ENCODE measurements around the gene DAB2IP. TPM values are rescaled to one million over a fixed set of nuclear protein-coding genes. Genes with fewer than 3 reads are reported as not detected.

DAB2IP gene
- total RNA-seq, 8 experiments from 2014 or later, result 8.0 to 27.7 (median 19.6) TPM

DNA sequence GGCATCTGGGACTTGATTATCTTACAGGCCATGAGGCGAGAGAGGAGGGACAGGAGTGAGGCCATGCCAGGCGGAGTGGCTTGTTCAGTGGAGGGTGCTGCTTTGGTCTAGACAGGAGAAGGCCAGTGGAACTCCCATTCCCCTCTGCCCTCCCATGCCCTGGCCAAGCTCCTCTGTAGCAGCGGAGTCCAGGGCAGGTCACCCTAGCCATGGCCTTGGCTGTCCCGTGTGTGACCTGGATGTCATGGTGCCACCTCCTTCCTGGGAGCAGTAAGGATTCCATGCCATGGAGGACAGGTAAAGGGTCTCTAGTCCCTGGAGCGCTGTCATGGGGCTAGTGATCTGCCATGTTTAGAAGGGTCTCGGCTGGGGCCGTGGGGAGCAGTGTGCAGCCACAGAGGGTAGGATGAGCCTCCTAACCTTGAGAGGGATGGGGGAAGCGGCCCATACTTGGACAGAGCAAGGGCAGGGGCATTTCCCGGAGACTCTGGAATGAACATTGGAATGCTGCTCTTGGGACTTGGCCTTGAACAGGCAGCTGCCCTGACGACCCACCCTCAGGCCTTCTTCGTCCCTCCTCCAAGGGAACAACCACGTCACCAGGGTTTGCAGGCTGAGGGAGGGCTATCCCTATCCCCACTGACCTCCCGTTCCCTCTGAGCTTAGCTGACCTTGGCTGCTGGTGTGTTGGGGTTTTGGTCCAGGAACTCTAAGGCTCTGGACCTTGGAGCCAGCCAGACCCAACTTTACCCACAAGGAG is 100.4 kb downstream of the DAB2IP start:
- in situ Hi-C loops (cut with MboI; ENCODE audit: low pct_unique_long_range_greater_than_20kb in 2 of 9, low sequenced_read_pairs in 9 of 9, unreplicated experiment in 9 of 9), result no loop called here
- Histone ChIP-seq H3K4me3 (no peak overlapping the region), H3K27ac (no peak overlapping the region), H3K4me1 (replicated peaks in 1 of 2) (peaks cover 0 to 20% of the 10 kb centered on the region in 2 donors)
- ATAC-seq (replicated peaks in 6 of 8), result no peak
- WGBS, 10 experiments, result 67 to 100% (median 95%) methylated on average over 1 to 6 of the region's 13 CpGs; no CpG with 5 or more reads in 4 of the 10 experiments

DNA sequence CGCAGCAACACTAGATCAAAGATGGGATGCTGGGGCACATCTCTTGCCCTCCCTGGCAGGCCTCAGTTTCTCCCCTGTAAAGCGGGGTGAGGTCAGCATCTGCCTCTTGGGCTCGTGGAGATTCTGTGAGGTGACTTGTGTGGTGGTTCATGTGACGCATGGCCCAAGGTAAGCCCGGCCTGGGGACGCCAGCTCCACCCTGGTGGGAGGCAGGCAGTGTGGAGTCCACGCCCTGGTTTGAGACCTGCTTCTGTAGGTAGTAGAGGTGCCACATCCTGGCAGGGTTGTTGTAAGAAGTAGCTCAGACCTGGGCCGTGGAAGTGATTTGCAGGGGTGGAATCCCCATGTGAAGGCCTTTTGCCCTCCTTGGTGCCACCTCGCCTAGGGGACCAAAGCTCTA is 101.5 kb downstream of the DAB2IP start:
- in situ Hi-C loops (cut with MboI; ENCODE audit: low pct_unique_long_range_greater_than_20kb in 2 of 9, low sequenced_read_pairs in 9 of 9, unreplicated experiment in 9 of 9), result no loop called here
- Histone ChIP-seq H3K27ac (no peak overlapping the region), H3K4me3 (no peak overlapping the region), H3K4me1 (replicated peaks in 1 of 2) (peaks cover 0 to 20% of the 10 kb centered on the region in 2 donors)
- WGBS, 10 experiments, result 83 to 100% (median 100%) methylated on average over 1 to 4 of the region's 9 CpGs; no CpG with 5 or more reads in 5 of the 10 experiments
- no peak for ATAC-seq (replicated peaks in 6 of 8)

- Histone ChIP-seq H3K27ac (no peak overlapping the region), H3K4me3 (no peak overlapping the region), H3K4me1 (replicated peaks in 1 of 2) (peaks cover 0 to 20% of the 10 kb centered on the region in 2 donors)
- in situ Hi-C loops (cut with MboI; ENCODE audit: low pct_unique_long_range_greater_than_20kb in 2 of 9, low sequenced_read_pairs in 9 of 9, unreplicated experiment in 9 of 9), result no loop called here
- 60 to 100% (median 86%) methylated on average over 2 to 5 of the region's 12 CpGs; no CpG with 5 or more reads in 6 of the 10 experiments for WGBS, 10 experiments
- peak in 1 of 8 experiments; percentile 17 for ATAC-seq (replicated peaks in 6 of 8)
Measured at GRCh38 chr9:121753802-121754654, 102.6 kb downstream of the DAB2IP start.

DNA sequence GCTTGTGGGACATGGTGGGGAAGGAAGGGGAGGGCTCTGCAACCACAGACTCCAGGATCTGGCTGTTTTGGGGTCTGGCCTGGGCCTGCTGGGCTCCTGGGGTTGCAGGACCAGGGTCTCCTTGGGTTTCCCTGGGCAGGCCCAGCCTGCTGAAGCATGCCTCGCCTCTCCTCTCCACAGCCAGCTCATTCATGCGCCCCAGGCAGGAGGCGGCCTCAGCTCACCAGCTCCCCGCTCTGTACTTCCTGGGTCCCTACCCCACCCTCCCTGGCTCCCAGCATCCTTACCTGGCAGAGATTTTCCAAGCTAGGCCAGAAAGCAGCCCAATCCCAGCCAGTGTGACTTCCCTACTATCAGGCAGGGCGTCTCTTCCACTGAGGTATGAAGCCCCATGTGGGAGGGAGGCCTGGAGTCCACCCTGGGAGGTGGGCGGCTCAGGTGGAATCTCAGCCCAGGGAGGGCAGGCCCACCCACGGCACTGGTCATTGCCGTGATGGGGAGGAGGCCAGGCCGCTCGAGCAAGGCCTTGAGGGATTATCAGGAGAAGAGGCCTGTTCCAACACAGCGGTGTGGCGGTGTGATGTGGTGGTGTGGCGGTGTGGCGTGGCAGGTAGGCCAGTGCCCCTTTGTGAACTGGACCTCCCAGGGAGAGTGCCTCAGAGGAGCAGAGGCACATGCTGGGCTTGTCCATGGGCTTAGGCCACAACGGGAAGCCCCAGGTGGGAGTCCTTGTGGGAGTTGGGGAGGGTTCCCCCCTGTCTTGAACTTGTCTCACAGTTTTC is 103.4 kb downstream of the DAB2IP start:
- peak in 3 of 8 experiments; percentile 2 to 12 (median 6) for ATAC-seq (replicated peaks in 6 of 8)
- no peak overlapping the region for H3K27ac ChIP-seq
- H3K4me1 ChIP-seq (replicated peaks in 1 of 2), result peaks cover 0 to 17% of the 10 kb centered on the region in 2 donors
- in situ Hi-C loops (cut with MboI; ENCODE audit: low pct_unique_long_range_greater_than_20kb in 2 of 9, low sequenced_read_pairs in 9 of 9, unreplicated experiment in 9 of 9), result no loop called here
- WGBS, 10 experiments, result 94 to 100% (median 100%) methylated on average over 2 to 10 of the region's 15 CpGs; no CpG with 5 or more reads in 7 of the 10 experiments
- H3K4me3 ChIP-seq, result no peak overlapping the region

- H3K4me1 ChIP-seq (replicated peaks in 1 of 2), result peaks cover 0 to 14% of the 10 kb centered on the region in 2 donors
- in situ Hi-C loops (cut with MboI; ENCODE audit: low pct_unique_long_range_greater_than_20kb in 2 of 9, low sequenced_read_pairs in 9 of 9, unreplicated experiment in 9 of 9), result no loop called here
- H3K4me3 ChIP-seq, result no peak overlapping the region
- WGBS, 10 experiments, result 60 to 100% (median 92%) methylated on average over 1 of the region's 7 CpGs; no CpG with 5 or more reads in 6 of the 10 experiments
- no peak overlapping the region for H3K27ac ChIP-seq
- peak in 4 of 8 experiments; percentile 33 to 51 (median 40) for ATAC-seq (replicated peaks in 6 of 8)
Measured at GRCh38 chr9:121755581-121755980, 104.1 kb downstream of the DAB2IP start.

GRCh38 chr9:121756474-121757280 is 105.2 kb downstream of the DAB2IP start:
- H3K27ac ChIP-seq, result no peak overlapping the region
- peaks cover 0 to 14% of the 10 kb centered on the region in 2 donors for H3K4me1 ChIP-seq (replicated peaks in 1 of 2)
- in situ Hi-C loops (cut with MboI; ENCODE audit: low pct_unique_long_range_greater_than_20kb in 2 of 9, low sequenced_read_pairs in 9 of 9, unreplicated experiment in 9 of 9), result no loop called here

GRCh38 chr9:121757281-121757585 is 105.8 kb downstream of the DAB2IP start:
- peaks cover 0 to 14% of the 10 kb centered on the region in 2 donors for H3K4me1 ChIP-seq (replicated peaks in 1 of 2)
- in situ Hi-C loops (cut with MboI; ENCODE audit: low pct_unique_long_range_greater_than_20kb in 2 of 9, low sequenced_read_pairs in 9 of 9, unreplicated experiment in 9 of 9), result no loop called here
- no peak overlapping the region for H3K27ac ChIP-seq
- ATAC-seq (replicated peaks in 6 of 8), result no peak
- WGBS, 10 experiments, result 80% methylated on average over 1 of the region's 1 CpG; no CpG with 5 or more reads in 9 of the 10 experiments
- H3K4me3 ChIP-seq, result no peak overlapping the region

More at GRCh38 chr9:121756474-121757280, 105.2 kb downstream of the DAB2IP start:
- 0 to 100% (median 86%) methylated on average over 1 to 9 of the region's 16 CpGs; no CpG with 5 or more reads in 3 of the 10 experiments for WGBS, 10 experiments
- no peak overlapping the region for H3K4me3 ChIP-seq
- ATAC-seq (replicated peaks in 6 of 8), result no peak

DNA sequence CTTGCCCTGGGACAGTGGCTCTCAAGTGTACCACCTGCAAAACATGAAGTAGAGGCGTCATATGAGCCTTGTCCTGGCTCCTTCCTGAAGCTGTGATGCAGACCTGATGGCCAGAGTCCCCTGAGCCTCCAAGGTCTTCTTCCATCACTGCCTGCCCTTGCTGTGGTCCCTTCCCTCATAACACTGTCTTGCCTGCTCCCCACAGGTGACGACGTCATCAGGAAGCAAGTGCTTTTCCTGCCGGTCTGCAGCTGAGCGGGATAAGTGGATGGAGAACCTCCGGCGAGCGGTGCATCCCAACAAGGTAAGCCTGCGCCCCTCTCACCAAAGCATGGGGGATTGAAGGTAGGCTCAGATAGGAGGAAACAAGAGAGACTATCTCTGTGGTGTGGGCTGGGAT is 107.3 kb downstream of the DAB2IP start:
- Histone ChIP-seq H3K4me3 (no peak overlapping the region), H3K27ac (no peak overlapping the region), H3K4me1 (replicated peaks in 1 of 2) (peaks cover 0 to 14% of the 10 kb centered on the region in 2 donors)
- WGBS, 10 experiments, result 85 to 100% (median 100%) methylated on average over 1 to 4 of the region's 9 CpGs; no CpG with 5 or more reads in 7 of the 10 experiments
- in situ Hi-C loops (cut with MboI; ENCODE audit: low pct_unique_long_range_greater_than_20kb in 2 of 9, low sequenced_read_pairs in 9 of 9, unreplicated experiment in 9 of 9), result no loop called here
- ATAC-seq (replicated peaks in 6 of 8), result no peak

- H3K4me1 ChIP-seq (replicated peaks in 1 of 2), result peaks cover 0 to 5% of the 10 kb centered on the region in 2 donors
- no peak overlapping the region for H3K4me3 ChIP-seq
- no peak overlapping the region for H3K27ac ChIP-seq
- 90 to 100% (median 97%) methylated on average over 2 to 14 of the region's 23 CpGs; no CpG with 5 or more reads in 5 of the 10 experiments for WGBS, 10 experiments
- no peak for ATAC-seq (replicated peaks in 6 of 8)
- in situ Hi-C loops (cut with MboI; ENCODE audit: low pct_unique_long_range_greater_than_20kb in 2 of 9, low sequenced_read_pairs in 9 of 9, unreplicated experiment in 9 of 9), result no loop called here
Measured at GRCh38 chr9:121759996-121760395, 108.6 kb downstream of the DAB2IP start.

DNA sequence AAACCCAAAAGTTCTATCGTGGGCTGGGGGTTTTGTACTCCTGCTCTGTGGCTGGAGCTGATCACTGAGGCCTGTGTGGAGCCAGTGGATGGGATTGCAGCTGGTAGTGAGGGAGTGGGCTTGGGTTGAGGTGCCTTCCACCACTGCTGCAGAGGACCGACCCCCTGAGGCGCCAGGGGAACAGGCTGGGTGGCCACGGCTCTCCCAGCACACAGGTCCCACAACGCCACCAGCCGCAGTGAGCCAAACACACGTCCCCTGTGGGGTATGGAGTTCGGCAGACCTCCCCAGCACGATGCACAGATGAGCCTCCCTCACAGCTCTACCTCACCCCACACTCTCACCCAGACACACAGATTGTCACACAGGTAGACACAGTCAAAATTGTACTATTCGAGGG is 109.1 kb downstream of the DAB2IP start:
- H3K27ac ChIP-seq, result no peak overlapping the region
- no peak for ATAC-seq (replicated peaks in 6 of 8)
- in situ Hi-C loops (cut with MboI; ENCODE audit: low pct_unique_long_range_greater_than_20kb in 2 of 9, low sequenced_read_pairs in 9 of 9, unreplicated experiment in 9 of 9), result no loop called here
- H3K4me1 ChIP-seq (replicated peaks in 1 of 2), result no peaks in the 10 kb centered on the region
- no CpG with 5 or more reads among the region's 10 CpGs for WGBS, 10 experiments
- H3K4me3 ChIP-seq, result no peak overlapping the region

- no peak overlapping the region for H3K4me3 ChIP-seq
- no peak for ATAC-seq (replicated peaks in 6 of 8)
- WGBS, 10 experiments, result 100% methylated on average over 1 of the region's 6 CpGs; no CpG with 5 or more reads in 9 of the 10 experiments
- no peak overlapping the region for H3K27ac ChIP-seq
- no peaks in the 10 kb centered on the region for H3K4me1 ChIP-seq (replicated peaks in 1 of 2)
- in situ Hi-C loops (cut with MboI; ENCODE audit: low pct_unique_long_range_greater_than_20kb in 2 of 9, low sequenced_read_pairs in 9 of 9, unreplicated experiment in 9 of 9), result no loop called here
Measured at GRCh38 chr9:121763131-121763530, 111.7 kb downstream of the DAB2IP start.

Measured in motor neuron (in vitro differentiated cells).